GM13976 (cell line): Measurements from ENCODE around the gene TAF10.

Source experiments
- DNase-seq: peaks from one replicate; pipeline ENCODE4 v3.0.0; 2012; ENCODE audit warnings: low spot score
- CTCF ChIP-seq: IDR thresholded peaks from 2 replicates; pipeline ENCODE4 v1.5.1; 2012; ENCODE audit warnings: borderline replicate concordance, mild to moderate bottlenecking; ENCODE audit not compliant: insufficient read depth; ENCODE audit errors: extremely low read depth, missing control alignments, control extremely low read depth
- in situ Hi-C: fragments of 300-500 bp; cut with MboI; formaldehyde crosslinking; loops from one replicate; pipeline ENCODE4 v1.12.0; 2022; ENCODE audit warnings: low sequenced_read_pairs, mixed read lengths, inconsistent platforms; ENCODE audit not compliant: unreplicated experiment

The TAF10 gene

GRCh38 chr11:6610591-6610990 is 1.4 kb downstream of the TAF10 start:
- TF ChIP-seq CTCF, result no peak
- no peak for DNase-seq
- in situ Hi-C loops, result no loop called here

GRCh38 chr11:6609502-6610015 is 2.5 kb downstream of the TAF10 start:
- no peak for TF ChIP-seq CTCF
- in situ Hi-C loops, result no loop called here
- no peak for DNase-seq

- in situ Hi-C loops, result no loop called here
- TF ChIP-seq CTCF, result no peak
- DNase-seq, result no peak
Observed at GRCh38 chr11:6608726-6609501, 3.1 kb downstream of the TAF10 start.

GRCh38 chr11:6608011-6608410 is 4.0 kb downstream of the TAF10 start:
- TF ChIP-seq CTCF, result no peak
- DNase-seq, result no peak
- in situ Hi-C loops, result no loop called here

- DNase-seq, result no peak
- no peak for TF ChIP-seq CTCF
- in situ Hi-C loops, result no loop called here
Observed at GRCh38 chr11:6607190-6607795, 4.7 kb downstream of the TAF10 start.

GRCh38 chr11:6606471-6607189 is 5.4 kb downstream of the TAF10 start:
- no peak for TF ChIP-seq CTCF
- in situ Hi-C loops, result no loop called here
- DNase-seq, result peak; percentile 84
